OCI-M1 (cell line): ENCODE results near the gene SLC12A7.
"Not testable (repeated sequence)": the region's sequence is repeated elsewhere in the genome, so short reads cannot be mapped to it uniquely, and the experiment has no call there.

Source experiments
- DNase-seq: peaks from one replicate; lab custom pipeline; 2025; lab: John Stamatoyannopoulos, UW

SLC12A7 gene

DNA sequence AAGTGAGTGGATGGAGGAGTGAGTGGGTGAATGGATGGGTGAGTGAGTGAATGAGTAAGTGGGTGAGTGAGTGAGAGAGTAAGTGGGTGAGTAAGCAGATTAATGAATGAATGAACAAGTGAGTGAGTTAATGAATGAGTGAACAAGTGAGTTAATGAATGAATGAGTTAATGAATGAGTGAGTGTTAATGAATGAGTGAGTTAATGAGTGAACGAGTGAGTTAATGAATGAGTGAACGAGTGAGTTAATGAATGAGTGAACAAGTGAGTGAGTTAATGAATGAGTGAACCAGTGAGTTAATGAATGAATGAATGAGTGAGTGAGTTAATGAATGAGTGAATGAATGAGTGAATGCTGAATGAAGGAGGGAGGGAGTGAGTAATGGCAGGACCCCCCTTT, 76.9 kb downstream of the SLC12A7 start:
- no peak for DNase-seq

DNA sequence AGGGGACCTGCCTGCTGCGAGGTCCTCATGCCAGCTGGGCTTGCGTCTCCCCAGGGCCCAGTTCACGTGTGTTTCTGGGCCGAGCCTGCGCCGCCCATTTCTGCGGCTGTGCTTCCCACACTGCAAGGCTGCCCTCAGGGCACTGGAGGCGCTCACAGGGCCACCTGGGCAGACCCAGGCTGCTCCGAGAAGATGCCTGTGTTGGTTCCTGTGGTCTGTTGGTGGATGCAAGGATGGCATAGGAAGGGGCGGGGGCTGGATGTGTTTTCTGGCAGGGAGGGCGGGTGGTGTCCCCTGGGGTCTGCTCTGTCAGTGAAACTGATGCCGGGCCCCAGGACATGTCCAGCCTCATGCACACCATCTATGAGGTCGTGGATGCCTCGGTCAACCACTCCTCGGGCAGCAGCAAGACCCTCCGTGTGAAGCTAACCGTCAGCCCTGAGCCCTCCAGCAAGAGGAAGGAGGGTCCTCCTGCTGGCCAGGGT, 77.4 kb downstream of the SLC12A7 start:
- no peak for DNase-seq

DNA sequence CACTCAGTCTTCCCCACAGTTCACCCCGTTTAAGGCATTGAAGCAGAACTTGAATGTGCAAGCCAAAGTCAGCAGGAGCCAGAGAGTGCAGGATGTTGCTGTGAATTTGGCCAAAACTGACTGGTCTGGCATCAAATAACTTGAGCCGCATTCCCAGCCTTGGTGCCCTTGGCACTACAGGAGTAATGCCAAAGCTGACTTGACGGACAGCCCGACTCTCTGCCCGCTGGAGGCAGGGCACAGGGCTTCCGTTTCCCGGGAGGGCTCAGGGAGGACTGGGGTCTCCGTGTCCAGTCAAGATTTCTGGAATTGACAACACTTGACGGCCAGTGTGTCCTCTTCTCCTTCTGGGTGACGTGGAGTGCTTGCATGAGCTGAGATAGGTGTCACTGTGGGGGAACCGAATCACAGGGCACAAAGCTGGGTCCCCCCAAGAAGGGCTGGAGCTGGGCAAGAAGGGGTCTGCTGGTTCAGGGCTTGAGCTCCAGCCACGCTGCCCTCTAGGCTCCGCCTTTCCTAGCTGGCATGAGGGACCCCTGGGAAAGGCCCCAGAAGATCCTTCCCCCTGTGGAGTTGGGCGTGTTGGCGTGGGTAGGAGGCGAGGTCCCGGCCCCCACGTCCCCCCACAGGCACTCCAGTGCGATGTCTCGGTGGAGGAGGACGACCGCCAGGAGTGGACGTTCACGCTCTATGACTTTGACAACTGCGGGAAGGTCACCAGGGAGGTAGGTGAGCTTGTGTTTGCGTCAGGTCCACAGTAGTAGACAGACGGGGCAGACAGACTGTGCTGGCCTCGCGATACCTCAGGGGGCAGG, 78.0 kb downstream of the SLC12A7 start:
- no peak for DNase-seq

DNA sequence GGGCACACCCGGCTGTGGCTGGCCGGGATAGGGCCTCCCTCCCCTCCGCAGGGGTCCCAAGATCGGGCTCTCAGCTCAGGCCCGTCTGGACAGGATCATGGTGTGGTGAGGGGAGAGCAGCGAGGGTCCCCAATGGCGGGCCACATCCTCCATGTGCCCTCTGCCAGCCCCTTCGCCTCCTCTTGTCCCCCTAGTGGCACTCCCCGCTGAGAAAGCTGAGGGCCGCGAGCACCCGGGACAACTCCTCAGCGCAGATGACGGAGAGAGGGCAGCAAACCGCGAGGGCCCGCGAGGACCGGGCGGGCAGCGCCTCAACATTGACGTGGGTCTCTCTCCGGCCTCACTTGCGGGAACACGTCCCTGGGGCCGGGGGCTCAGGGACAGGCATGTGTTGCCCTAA, 78.7 kb downstream of the SLC12A7 start:
- DNase-seq = no peak

DNA sequence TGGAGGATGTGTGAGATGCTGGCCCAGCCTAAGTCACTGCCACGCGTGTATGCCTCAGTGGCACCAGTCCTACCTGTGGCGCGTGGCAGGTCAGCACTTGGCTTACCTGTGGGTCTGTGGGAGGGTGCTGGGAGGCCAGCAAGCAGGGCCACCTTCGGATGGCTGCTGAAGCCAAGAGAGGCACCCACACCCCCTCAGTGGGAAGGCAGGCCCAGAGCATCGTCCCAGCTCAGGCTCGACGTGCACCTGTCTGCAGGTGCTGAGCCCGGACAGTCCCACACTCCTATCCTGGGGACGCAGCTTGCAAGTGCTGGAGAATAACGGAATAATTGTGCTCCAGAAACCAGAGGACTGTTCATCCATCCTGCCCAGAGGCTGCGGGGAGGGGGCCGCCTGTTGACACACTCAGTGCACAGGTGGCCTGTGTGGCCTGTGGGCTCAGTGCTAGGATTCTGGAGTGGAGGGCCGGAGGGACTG, 79.3 kb downstream of the SLC12A7 start:
- no peak for DNase-seq

DNA sequence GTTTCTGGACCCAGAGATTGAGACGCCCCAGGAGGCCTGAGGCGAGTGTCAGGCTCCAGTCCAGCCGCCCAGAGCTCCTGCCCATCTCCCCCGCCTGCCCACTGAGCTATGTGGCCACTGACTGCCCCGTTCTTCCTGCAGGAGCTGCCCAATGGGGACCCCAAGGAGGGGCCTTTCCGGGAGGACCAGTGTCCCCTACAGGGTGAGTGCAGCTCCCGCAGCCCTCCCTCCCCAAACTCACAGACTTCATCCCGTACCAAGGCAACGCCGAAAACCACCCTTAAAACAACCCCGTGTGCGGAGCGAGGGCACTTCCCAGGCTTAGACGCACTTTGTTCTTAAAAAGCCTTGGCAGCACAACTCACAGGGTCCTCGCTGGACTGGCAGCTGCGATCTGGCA, 79.9 kb downstream of the SLC12A7 start:
- DNase-seq = no peak

DNA sequence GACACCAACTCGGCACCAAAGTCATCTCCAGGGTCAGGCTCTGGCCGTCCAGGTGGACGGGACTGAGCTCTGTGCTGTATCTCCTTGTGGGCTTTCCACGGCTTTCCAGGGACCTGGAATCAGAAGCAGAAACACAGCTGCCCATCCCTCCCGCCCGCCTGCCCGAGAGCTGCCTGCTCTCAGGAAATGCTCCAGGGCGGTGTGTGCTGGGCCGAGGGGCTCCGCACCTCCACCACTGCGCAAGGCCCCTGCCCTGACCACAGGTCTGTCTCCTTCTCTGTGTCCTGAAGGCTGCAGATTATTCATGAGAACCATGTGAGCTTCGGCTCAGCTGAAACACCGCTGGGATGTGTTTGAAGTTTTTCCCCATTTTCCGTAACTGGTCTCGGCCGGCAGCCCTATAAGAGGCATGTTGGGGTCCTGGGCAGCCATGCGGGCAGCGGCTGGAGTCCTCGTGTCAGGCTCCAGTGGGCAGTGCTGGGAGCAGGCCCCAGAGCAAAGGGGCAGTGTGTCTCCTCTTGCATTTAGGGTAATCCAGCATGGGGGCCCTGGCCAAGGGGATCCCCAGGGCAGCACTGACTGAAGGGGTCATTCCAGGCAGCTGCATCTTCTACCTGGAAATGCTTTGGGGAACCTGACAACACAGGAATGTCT, 80.4 kb downstream of the SLC12A7 start:
- DNase-seq = no peak

DNA sequence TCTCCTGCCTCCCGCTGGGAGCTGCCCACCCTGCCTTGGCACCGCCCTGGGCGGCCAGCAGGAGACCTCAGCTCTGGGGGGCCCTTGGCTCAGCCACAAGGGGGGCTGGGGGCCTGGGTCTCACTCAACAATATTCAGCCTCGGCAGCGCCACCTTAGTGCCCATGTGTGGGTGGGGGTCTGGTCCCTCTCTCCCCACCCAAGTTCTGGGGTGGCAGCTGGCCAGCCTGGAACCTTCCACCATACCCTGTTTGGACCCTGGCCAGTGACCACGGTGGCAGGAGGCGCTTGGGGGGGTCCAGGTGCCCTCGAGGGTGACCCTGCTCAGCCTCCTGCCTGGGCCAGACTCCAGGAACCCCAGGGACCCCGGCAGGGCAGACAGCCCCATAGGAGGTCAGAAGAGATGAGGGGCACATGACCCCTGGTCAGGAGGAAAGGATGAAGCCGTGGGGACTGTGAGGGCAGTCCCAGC, 81.0 kb downstream of the SLC12A7 start:
- no peak for DNase-seq

DNA sequence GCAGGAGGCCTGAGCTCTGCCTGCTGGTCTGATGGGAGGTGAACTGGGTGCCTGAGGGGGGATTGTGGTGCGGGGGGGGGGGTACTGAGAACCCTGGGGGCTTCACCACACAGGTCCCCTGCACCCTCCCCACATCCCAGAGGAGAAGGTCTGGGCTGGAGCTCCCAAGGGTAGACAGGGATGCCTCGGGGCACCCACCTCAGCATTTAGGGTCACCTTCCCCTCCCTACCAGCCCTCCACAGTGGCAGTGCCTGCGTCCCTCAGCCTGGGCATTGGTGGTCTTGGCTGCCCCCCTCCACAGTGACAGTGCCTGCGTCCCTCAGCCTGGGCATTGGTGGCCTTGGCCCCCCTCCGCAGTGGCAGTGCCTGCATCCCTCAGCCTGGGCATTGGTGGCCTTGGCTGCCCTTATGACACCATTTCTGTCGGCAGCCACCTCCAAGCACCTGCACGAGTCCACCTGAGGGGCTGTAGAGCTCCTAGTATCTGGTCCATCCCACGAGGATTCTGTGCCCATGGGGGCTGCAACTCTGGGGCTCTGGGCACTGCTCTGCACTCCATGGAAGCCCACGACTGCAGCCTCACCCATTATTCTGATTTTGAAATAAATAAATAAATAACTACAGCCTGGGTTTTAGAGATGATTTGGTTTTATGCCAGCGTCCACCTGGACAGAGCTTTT, 81.8 kb downstream of the SLC12A7 start:
- DNase-seq = no peak

DNA sequence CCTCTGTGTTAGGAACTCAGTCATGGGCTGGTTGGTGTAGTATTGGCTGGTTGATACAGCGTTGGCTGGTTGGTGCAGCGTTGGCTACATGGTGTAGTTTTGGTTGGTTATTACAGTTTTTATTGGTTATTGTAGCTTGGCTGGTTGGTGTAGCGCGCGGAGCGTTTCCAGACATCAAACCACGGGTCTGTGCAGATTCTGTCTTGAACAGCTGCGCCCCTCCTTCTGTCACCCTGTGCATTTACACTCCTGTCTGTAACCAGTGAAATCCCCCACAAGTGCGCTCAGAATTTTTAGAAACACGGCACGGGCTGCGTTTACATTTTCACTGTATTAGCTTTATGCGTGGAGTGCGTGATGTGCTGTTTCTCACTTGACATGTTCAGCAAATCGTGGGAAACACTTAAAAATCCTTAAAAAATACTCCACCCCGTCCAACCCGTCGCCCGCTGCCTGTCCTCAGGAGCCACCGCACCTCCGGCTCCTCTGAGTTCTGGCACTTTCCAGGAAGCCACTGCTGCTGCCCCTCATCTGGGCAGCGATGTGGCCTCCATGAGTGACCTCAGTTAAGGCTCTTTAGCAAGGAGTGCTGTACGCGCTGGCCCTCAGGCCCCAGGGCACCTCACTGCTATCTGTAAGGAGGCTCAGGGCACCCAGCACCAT, 82.5 kb downstream of the SLC12A7 start:
- no peak for DNase-seq

DNA sequence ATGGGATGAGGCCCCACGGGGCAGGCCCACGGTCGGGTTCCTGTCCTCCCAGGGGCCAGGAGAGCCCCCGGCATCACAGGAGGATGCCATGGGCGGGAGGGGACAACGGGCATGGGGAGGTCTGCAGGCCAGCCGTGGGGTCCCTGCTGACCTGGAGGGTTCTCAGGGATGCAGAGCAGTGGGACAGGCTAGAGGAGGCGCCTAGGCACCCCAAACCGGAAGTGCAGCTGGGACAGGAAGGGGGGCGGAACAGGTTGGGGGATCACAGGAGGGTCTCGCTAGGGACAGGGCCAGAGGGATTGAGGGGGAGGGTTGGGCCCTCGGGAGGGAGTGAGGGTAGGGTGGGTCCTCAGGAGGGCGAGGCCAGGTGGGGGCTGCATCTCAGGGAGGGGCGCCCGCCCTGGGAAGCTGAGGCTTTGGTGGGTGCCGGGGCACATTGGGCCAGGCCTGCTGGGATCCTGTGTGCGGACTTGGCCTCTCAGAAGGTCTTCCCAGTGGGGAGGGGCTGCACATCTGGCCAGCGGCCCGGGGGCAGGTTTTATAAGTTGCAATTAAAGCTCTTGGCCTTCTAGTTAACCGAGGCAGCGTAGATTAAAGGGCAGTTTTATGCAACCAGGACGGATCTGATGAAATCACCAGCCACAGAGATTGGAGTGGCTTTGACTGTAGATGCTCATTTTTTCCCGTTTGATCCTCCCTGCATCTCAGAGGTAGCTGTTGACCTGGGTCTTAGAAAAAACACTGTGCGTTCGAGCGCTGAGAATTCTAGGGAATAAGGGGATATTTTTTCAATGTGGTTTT, 83.2 kb downstream of the SLC12A7 start:
- DNase-seq = no peak

DNA sequence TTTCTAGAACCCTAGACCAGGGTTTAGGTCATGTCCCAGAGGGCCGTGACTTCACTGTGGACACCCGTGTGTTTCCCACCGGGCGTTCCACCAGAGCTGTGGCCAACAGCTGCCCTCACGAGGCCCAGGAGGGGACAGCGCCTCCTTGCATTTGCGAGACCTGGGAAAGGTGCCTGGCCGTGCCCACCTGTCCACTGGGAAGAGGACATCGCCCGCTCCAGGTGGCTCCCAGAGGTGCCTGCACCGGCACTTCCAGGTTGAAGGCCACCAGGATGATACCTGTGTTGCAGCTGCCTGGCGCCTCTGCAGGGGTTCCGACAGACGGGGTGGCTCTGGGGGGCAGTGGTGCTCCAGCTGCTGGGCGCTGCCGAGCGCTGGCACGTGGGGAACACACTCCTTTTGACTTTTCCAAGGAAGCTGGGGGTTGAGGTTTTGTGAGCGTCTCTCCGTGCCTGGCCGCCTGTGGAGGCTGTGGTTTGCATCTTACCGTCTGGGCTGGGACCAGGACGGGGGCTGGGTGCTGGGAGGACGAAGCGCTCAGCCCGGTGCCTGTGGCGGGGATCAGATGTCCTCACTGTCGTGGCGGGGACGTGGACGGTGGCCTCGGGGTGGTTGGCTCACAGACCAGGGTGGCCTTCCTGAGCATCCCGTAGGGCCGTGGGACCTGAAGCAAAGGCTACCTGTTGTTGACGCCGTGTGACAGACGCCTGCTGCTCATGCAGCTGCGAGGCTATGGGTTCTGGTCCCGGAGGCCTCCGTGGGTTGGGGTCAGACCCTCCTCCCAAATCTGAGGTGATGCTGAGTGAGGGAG, 84.0 kb downstream of the SLC12A7 start:
- DNase-seq = no peak

DNA sequence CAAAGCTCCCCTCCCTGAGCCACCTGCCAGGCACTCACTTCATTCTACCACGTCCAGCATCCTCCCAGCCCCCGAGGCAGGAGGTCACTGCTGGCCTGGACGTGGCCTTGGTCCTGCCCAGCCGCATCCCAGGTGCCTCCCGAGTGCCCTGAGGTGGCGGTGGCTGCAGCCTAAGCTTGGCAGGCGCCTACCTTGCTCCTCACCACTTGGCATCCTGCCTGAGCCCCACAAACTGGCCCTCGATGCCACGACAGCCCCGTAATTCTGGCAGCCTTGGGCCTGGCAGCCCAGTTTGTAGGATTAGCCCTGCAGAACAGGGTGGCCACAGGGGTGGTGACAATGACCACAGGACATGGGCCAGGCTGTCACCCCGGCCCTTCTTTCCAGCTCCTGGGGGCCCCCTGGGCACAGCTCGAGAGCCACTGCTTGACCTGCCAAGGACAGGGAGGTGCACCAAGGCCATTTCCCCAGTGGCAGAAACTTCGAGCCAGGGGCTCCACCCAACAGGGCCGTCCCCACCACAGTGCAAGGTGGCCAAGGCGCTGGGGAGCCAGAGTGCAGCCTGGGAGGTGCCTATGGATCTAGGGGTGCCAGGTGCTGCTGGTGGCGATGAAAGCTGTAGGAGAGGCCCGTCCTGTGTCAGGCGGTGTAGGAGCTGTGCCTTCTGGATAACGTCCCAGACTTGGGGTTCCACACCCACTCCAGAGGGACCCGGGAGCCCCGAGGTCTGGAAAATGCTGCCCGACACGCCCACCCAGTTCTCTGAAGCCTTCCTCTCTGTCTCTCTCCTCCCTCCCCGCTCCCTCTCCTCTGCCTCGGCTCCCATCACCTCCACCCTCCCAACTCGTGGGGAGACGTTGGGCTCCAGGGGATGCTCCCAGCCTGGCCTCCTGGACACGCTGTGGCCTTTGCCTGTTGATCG, 84.9 kb downstream of the SLC12A7 start:
- no peak for DNase-seq

DNA sequence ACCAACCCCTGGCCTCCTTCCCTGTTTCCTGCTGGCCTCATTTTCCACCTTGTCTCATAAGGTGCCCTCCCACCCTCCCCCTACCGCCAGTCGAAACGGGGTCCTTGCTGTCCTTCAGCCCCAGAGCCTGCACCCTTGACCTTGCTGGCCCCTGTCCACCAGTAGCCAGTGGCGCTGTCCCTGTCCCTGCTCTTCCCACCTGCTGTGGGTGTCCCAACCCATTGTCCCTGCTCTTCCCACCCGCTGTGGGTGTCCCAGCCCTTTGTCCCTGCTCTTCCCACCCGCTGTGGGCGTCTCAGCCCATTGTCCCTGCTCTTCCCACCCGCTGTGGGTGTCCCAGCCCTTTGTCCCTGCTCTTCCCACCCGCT, 89.9 kb downstream of the SLC12A7 start:
- not testable (repeated sequence) for DNase-seq

DNA sequence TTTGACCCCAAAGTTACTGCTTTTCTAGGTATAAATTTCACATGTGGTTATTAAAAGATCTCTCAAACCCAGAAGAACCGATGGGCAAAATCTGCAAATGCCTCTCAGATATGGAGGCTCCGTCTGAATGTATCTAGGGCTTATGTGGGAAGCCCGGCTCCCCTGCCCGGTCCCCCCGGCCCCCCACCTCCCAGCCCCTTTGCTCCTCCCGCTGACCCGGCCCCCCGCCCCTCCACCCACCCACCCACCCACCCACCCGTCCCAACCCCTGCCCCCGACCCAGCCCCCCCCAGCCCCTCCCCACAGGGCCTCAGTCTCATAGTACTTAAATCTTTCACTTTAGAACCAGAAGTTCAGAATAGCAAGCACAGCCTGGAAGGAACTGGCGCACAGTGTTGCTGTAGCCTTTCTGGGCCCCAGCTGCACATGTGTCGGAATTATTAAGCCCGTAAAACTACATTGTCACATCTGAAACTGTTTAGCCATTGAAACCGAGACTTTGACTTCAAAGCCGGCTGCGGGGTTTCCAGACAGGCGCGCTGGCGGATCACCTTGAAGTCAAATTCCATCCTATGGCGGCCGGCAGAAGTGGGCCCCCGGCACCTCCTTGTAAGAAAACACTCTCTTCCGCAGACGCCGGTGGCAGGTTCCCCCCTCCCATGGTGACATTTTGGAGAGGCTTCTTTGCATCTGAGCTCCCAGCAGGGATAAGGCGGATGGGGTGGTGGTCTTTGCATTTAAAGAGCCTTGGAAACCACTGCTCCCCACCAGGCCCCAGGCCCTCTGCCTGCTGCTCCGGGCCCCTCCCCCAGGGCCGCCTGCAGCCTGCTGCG, 90.5 kb downstream of the SLC12A7 start:
- no peak for DNase-seq

DNA sequence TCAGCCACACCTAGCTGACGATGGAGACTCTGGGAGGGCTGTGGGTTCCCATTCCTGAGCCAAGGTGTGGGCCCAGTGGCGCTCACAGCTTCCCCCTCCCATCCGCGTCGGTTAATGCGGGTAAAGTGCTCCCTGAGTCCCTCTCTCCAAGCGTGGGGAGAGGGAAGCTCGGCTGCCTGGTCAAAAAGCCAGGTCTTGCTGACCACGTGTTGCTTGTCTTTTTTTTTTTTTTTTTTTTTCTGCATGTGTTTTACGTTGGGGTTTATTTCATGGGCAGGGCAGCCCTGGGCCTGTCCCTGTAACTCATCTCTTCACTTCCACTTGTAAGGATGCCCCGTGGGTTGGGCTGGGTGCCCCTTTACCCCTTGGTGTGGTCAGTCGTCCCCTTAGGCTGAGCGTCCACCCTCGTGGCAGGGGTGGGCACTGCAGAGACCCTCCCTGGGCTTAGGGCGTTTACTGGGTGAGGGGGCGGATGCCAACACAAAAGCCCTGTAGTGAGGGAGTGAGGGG, 91.4 kb downstream of the SLC12A7 start:
- DNase-seq = no peak

DNA sequence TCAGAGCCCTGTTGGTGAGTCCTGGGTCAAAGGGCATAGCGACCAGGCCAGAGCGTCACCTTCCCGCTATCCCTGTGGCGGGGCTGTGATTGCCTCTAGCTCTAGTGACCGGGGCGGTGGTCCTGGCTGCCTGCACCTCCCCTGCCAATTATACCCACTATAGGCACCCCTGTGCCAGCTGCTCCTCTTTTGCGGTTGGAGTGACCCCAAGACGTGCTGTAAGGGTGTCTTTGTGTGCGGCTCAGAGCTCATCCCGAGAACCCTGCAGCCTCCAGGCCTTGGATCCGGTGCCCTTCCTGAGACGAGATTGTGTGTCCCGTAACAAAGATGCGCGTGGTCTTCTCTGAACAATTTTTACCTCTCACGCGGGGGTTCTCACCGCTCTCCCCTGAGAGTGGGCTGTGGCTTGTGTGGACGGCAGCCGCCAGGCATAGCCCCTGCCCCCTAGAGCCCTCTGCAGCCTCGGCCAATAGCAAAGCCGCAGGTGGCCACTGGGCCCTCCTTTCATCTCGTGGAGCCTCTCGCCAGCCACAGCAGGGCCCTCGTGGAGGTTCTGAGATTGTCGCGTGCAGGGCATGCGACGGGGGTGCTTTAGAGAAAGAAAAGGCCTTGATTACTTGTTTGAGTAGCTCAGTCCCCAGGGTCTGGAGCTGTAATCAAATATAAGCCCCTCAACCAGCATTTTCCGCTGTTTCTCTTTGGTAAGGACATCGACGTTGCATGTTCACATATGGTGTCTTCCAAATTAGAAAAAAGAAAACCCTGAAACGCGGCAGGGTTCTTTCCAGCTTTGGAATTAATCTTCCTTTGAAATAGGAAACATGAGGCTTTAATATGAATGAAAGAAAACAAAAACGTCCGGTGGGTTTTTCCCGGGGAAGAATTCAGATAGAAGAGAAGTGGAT, 92.6 kb downstream of the SLC12A7 start:
- DNase-seq = no peak
